GM19397 (cell line): Measurements from ENCODE around the gene RCE1.

Experiments used
- ATAC-seq: cut with Tn5 transposase; IDR thresholded peaks from one replicate; pipeline ENCODE4 v1.9.1; 2021; ENCODE audit warnings: mild to moderate bottlenecking, moderate library complexity; ENCODE audit not compliant: unreplicated experiment

The RCE1 gene

GRCh38 chr11:66844496-66845142 is 1.4 kb downstream of the RCE1 start:
- ATAC-seq: no peak

GRCh38 chr11:66845143-66845875 is 2.1 kb downstream of the RCE1 start:
- ATAC-seq: no peak

GRCh38 chr11:66845876-66846212 is 2.6 kb downstream of the RCE1 start:
- no peak for ATAC-seq

DNA sequence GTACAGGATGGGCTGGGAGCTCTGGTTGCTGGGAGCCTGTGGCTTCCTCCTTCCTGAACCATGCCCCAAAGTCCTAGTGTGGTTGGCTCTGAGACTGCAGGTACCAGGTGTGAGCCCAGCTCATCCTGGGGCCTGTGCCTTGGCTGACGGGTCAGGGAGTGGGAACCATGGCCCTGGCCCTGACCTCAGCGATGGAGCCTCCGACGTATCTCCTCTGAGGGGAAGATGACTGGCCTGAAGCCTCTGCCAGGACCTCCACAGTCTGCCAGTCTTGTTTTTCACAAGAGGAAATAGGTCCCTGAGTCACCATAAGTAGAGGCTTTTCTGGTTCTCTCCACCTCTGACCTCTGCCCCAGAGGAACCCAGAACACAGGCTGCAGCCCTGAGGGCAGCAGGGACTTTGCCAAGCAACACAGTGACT is 3.4 kb downstream of the RCE1 start:
- ATAC-seq: no peak

GRCh38 chr11:66847461-66848232 is 4.4 kb downstream of the RCE1 start:
- no peak for ATAC-seq

DNA sequence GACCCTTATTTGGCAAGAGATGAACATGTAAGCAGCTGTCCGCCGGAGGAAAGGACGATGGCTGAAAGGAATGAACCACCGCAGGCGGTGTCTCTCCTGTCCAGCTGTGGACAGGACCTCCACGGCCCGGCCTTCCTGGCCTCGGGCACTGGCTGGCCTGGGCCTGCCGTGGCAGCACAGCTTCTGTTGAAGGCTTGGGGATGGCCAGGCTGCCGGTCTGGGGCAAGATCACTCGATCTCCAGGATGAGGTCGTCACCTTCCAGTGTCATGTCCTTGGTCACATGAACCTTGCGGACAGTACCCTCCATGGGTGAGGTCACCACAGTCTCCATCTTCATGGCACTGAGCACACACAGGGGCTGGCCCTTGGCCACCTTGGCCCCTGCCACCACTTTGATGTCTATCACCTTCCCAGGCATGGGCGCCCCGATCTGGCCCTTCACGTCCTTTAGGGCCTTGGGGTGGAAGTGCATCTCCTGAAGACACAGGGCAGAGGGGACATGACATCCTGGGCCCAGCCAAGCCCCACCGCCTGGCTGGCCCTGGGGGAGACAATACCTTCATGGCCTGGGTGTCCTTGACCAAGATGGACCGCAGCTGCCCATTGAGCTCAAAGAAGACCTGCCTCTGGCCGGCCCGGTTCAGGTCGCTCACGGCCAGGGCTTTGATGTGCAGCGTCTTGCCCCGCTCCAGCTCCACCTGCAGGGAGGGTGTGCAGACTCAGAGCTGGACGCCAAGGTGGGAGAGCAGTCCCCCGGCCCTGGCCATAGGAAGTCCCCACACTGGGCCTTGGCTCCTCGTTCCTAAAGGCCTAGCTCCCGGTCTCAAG is 5.6 kb downstream of the RCE1 start:
- ATAC-seq: no peak

GRCh38 chr11:66849501-66850234 is 6.4 kb downstream of the RCE1 start:
- ATAC-seq: no peak

GRCh38 chr11:66850235-66850587 is 7.0 kb downstream of the RCE1 start:
- no peak for ATAC-seq

DNA sequence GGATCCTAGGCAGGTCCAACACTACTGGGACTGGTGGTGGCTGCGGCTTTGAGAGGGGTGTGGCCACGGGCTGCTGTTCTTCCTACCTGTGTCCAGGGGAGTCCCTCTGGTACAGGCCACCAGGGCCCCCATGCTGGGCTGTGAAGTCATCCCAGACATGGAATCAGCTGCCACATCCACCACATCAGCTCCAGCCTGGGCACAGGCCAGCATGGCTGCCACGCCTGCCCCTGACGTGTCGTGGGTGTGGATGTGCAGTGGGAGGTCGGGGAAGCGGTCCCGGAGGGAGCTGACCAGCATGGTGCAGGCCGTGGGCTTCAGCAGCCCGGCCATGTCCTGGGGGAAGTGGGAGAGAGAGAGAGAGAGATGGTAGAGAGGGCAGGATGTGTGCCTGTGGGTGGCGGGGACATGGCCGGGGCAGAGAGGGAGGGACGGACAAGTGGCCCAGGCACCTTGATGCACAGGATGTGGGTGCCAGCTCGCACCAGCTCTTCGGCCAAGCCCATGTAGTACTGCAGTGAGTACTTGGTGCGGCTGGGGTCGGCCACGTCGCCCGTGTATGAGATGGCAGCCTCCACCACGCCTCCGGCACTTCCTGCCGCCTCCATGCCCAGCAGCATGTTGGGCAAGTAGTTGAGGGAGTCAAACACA is 7.5 kb downstream of the RCE1 start:
- ATAC-seq: no peak

DNA sequence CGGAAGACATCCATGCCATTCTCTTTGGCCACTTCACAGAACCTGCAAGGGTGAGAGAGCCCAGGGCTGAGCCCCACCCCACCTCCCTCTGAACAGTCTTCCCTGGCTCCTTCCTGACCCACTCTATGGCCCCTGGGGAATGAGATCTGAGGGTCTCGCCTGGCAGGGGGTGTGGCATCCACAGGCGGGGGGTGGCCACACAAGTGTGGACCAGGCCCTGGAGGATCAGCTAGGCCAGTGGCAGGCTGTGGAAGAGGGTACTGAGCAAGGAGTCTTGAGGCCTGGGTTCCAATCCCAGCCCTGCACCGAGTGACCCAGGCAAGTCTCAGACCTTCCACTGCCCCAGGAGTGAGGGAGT is 8.0 kb downstream of the RCE1 start:
- no peak for ATAC-seq

DNA sequence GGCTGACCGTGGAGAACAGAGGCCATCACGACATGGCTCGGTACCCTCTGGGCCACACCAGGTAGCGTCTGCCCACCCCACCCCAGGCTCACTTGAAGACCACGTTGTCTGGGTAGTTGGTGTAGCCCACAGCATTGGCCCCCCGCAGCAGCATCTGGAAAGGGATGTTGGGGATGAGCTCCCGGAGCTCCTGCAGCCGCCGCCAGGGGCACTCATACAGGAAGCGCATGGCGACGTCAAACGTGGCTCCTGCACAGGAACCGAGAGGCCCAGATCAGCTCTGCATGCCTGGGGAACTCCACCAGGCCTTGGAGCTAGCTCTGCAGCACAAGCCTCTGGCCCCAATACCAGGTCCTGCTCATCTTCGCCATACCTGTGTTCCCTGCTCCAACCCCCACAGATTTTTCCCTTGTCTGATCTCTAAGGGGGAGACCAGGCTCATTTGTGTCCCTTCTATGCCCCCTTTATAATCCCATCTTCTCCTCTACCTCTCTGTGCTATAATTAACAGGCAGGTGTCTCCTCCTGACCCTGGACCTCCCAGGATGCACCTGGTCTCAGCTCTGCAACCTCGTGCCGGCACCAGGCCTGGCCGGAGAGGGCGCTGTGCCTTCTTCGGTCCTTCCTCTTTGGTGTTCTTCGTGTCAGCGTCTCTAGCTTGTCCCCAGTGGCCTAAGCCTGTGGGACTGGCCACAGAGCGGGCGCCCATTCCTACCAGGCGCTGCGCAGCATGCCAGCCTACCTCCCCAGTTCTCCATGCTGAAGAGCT is 8.6 kb downstream of the RCE1 start:
- ATAC-seq: no peak

DNA sequence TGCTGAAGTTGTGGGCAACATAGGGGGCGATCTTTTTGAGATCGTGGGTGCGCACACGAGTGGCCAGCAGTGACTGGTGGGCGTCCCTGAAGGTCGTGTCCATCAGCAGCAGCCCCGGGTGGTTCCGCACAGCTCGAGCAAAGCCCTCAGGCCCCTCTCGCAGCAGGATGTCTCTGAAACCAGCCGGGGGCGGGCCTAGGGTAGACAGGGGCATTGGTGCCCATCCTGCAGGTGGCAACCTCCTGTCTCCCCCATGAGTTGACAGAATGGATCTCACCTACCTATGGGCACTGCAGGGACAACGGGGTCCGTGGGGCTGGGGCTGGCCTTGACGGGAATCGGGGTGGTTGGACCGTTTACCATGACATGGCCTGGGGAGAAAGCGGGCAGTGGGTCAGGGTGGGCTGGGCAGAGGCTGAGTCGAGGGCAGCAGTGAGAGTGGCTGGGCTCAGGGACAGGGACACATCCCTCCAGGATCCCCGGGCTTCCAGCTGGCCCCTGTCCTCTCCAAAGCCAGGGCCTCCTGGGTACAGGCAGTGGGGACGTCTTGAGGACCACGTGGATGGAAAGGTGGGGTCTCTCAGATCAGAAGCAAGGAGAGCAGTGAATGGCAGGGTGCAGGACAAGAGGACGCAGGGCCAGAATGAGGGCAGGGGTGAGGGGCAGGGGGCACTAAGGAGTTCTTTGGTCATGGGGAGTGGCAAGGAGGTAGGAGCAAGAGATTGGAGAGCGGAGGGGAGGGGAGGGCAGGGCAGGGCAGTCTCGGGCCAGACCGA is 9.4 kb downstream of the RCE1 start:
- no peak for ATAC-seq

DNA sequence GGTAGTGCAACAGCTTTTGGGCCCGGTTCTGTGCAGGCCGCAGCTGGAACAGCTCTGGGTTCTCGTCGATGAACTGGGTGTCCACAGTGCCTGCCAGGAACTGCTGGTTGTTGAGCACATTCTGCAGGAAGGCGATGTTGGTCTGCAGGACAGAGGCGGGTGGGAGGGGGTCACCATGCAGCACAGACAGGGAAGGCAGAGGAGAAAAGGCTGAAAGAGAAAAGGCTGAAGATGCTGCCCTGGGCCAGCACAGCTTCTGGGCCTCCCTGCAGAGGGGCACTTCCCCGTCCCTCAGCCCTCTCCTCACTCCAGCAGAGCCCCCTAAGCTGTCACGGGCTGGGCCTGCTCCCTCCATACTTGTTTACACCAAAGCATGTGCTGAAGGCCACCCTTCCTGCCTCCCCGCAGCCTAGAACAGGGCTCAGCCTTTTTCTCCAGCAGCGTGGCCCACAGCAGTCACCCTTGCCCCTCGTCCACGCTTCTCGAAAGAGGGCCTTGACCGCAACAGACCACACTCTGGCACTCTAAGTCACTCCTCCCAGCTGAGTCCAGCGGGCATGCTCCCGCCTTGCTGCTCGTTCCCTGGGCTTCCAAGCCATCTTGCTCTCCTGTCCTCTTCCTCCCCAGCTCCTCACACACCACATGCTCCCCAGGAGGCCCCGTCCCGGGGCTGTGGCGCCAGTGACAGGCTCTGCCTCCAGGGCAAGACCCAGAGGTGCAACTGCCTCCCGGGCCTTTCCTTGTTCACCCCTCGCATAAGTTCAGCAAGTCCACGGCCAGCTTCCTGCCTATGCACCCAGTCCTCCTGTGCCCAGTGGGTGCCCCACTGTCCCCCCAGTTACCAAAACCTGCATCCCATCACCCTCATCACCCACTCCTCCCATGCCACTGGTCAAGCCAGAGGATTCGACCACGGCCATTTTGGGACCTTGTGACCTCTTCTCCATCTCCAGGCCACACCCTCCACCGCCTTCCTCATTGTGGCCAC is 10.3 kb downstream of the RCE1 start:
- no peak for ATAC-seq

GRCh38 chr11:66854231-66854661 is 11.0 kb downstream of the RCE1 start:
- no peak for ATAC-seq

- no peak for ATAC-seq
These were observed 11.5 kb downstream of the RCE1 start for GRCh38 chr11:66854729-66855211.

GRCh38 chr11:66855574-66856495 is 12.6 kb downstream of the RCE1 start:
- peak; percentile 61 for ATAC-seq
